K562 (cell line): ENCODE measurements around the gene ERBB4. TPM values are rescaled to one million over a fixed set of nuclear protein-coding genes. Genes with fewer than 3 reads are reported as not detected.

ENCODE experiments used
- ATAC-seq: fragments of 200-7000 bp; cut with Tn5 transposase; 3 replicates; pipeline ENCODE4 v1.9.1; 2020; ENCODE audit warnings: moderate library complexity
- BruUV-seq: library from RNA; stranded (reverse); fragments of 400-500 nt; replicated peaks from 2 replicates; lab custom pipeline; 2021; lab: Mats Ljungman, UMichigan
- CTCF ChIA-PET: fragments of 300-600 bp; formaldehyde crosslinking; extraction: SDS; loops from one replicate; lab custom pipeline; 2021; ENCODE audit warnings: low intra/inter-chr PET ratio; lab: Yijun Ruan, JAX
- POLR2A ChIA-PET: fragments of 300-600, 350-650 bp; sonication (Branson Sonifier 250); formaldehyde crosslinking; extraction: SDS; loops from one replicate; lab custom pipeline; 2021; ENCODE audit warnings: antibody characterized with exemption, inconsistent platforms; lab: Yijun Ruan, JAX
- DNase-seq, 4 experiments: peaks; one replicate each; pipeline versions ENCODE4 v3.0.0 to v3.0.0-alpha.2; 2011 to 2018; ENCODE audit warnings: low spot score in 3 of 4, mixed read lengths in 3 of 4; ENCODE audit errors: extremely low read depth in 1 of 4
- FAIRE-seq: peaks from 2 replicates; lab custom pipeline; 2011; peaks lifted over from hg19 to GRCh38; lab: Jason Lieb, UNC
- H2AFZ ChIP-seq: 2 replicates; pipeline ENCODE4 v1.6.0; 2011; ENCODE audit warnings: low read depth, low read length, control low read depth, inconsistent platforms
- H3K27ac ChIP-seq: fragments of 200-600 bp; 3 replicates; pipeline ENCODE4 v1.8.0; 2011; ENCODE audit warnings: low read depth, mild to moderate bottlenecking, control low read depth, inconsistent platforms, low read length, moderate library complexity, mixed read lengths; ENCODE audit errors: extremely low read depth
- H3K27me3 ChIP-seq, 2 experiments: fragments of 300-600 bp in 1 of 2; 2 replicates in 1 of 2; 3 replicates in 1 of 2; pipeline versions ENCODE4 v1.6.0 to v1.8.0; 2011; ENCODE audit warnings: inconsistent platforms in 2 of 2, low read length in 2 of 2, mild to moderate bottlenecking in 1 of 2, mixed read lengths in 1 of 2, moderate library complexity in 1 of 2; ENCODE audit not compliant: control insufficient read depth in 2 of 2, insufficient read depth in 2 of 2
- H3K36me3 ChIP-seq: fragments of 300-600 bp; 3 replicates; pipeline ENCODE4 v1.8.0; 2011; ENCODE audit warnings: mild to moderate bottlenecking, low read length, inconsistent platforms; ENCODE audit not compliant: control insufficient read depth, insufficient read depth
- H3K4me1 ChIP-seq, 2 experiments: fragments of 200-600 bp in 1 of 2; replicated peaks in 1 of 2; 2 replicates in 1 of 2; 3 replicates in 1 of 2; pipeline versions ENCODE4 v1.5.1 to v1.8.0; 2011; ENCODE audit warnings: inconsistent platforms in 2 of 2, low read length in 2 of 2, mild to moderate bottlenecking in 1 of 2, mixed read lengths in 1 of 2, moderate library complexity in 1 of 2; ENCODE audit not compliant: control insufficient read depth in 2 of 2, insufficient read depth in 2 of 2
- H3K4me2 ChIP-seq: 2 replicates; pipeline ENCODE4 v1.6.1; 2011; ENCODE audit warnings: low read length, control low read depth, inconsistent platforms, mixed read lengths; ENCODE audit not compliant: insufficient read depth
- H3K4me3 ChIP-seq: fragments of 200-600 bp; sonication (generic), shearing (Covaris generic); 2 replicates; pipeline ENCODE4 v1.5.1; 2016; ENCODE audit warnings: control low read depth, inconsistent platforms
- H3K79me2 ChIP-seq: fragments of 200-600 bp; 3 replicates; pipeline ENCODE4 v1.8.0; 2011; ENCODE audit warnings: low read length, inconsistent platforms; ENCODE audit not compliant: control insufficient read depth, insufficient read depth
- H3K9ac ChIP-seq, 2 experiments: 2 replicates each; pipeline versions ENCODE4 v1.6.0 to v1.6.1; 2011; ENCODE audit warnings: low read depth in 2 of 2, low read length in 2 of 2, control low read depth in 1 of 2, inconsistent platforms in 1 of 2, mild to moderate bottlenecking in 1 of 2, mixed read lengths in 1 of 2; ENCODE audit not compliant: insufficient read depth in 1 of 2
- H3K9me1 ChIP-seq: one replicate; pipeline ENCODE4 v1.6.0; 2011; ENCODE audit warnings: inconsistent platforms, mild to moderate bottlenecking, low read length, moderate library complexity; ENCODE audit not compliant: control insufficient read depth, insufficient read depth
- H3K9me3 ChIP-seq: replicated peaks from 2 replicates; pipeline ENCODE4 v1.5.1; 2011; ENCODE audit warnings: low read depth, low read length, inconsistent platforms; ENCODE audit not compliant: control insufficient read depth, insufficient read depth
- H4K20me1 ChIP-seq: replicated peaks from 2 replicates; pipeline ENCODE4 v1.6.1; 2011; ENCODE audit warnings: low read length, inconsistent platforms, mixed read lengths; ENCODE audit not compliant: control insufficient read depth, insufficient read depth
- ETS2 ChIP-seq: IDR thresholded peaks from 2 replicates; pipeline ENCODE4 v1.6.1; 2016; ENCODE audit warnings: borderline replicate concordance, missing genetic modification characterization, mild to moderate bottlenecking, moderate library complexity, missing compliant biosample characterization; ENCODE audit not compliant: poor library complexity, severe bottlenecking
- ZSCAN32 ChIP-seq: fragments of 450-650 bp; formaldehyde crosslinking; IDR thresholded peaks from 2 replicates; pipeline ENCODE4 v1.4.0; 2020; ENCODE audit warnings: mild to moderate bottlenecking, moderate library complexity
- WGBS: fragments of 100-300 bp; shearing (Covaris generic); methylation state at CpG from one replicate; pipeline ENCODE4 v1.1.6; 2016; ENCODE audit warnings: low coverage, mixed read lengths; ENCODE audit not compliant: insufficient coverage; ENCODE audit errors: missing lambda C conversion rate; 5-methylcytosine and 5-hydroxymethylcytosine counted together
- in situ Hi-C: fragments of 300-500 bp; cut with MboI; formaldehyde crosslinking; loops from 4 replicates; pipeline ENCODE4 v1.15.0; 2018; ENCODE audit warnings: inconsistent platforms, mixed read lengths
- intact Hi-C: fragments of 100-400 bp; cut with micrococcal nuclease; formaldehyde crosslinking; loops from 2 replicates; pipeline ENCODE4 v1.14.2; 2022
- polyA plus RNA-seq, 8 experiments: library from polyadenylated mRNA; depleted of rRNA in 4 of 8; stranded (reverse) in 5 of 8; unstranded in 3 of 8; fragments of >200 nt; fragmentation: Nextera tagmentation in 2 of 8; fragmentation: Illumina TruSeq in 1 of 8; extraction: Ambion mirVana in 2 of 8; extraction: Trizol in 1 of 8; gene quantifications; 2 replicates each; pipeline versions ENCODE4 v1.2.1 to v1.2.3, GENCODE V29; 2011 to 2014; ENCODE audit warnings: inconsistent platforms in 1 of 8, missing spikeins in 1 of 8
- total RNA-seq, 7 experiments: library from RNA; depleted of rRNA in 6 of 7; stranded (reverse); fragments of >200 nt in 6 of 7; fragmentation: Illumina TruSeq in 2 of 7; extraction: Trizol in 2 of 7; gene quantifications; 2 replicates each; pipeline versions ENCODE4 v1.2.1 to v1.2.3, GENCODE V29; 2011 to 2021; ENCODE audit warnings: low replicate concordance in 1 of 7
- TF ChIP-seq, protein P1 (sequence below): sonication (generic); formaldehyde crosslinking; IDR thresholded peaks from 2 replicates; pipeline ENCODE4 v1.4.0; 2020; ENCODE audit warnings: mild to moderate bottlenecking, missing genetic modification reagents
- TF ChIP-seq, protein P2 (sequence below): sonication (generic); formaldehyde crosslinking; IDR thresholded peaks from 2 replicates; pipeline ENCODE4 v1.8.1; 2023; ENCODE audit warnings: mild to moderate bottlenecking, missing genetic modification reagents

ERBB4 gene
- total and polyA plus RNA-seq, 9 of the 15 experiments (the other 6 are each of a cell fraction or from before 2014, with no cell fraction given), result not detected

DNA sequence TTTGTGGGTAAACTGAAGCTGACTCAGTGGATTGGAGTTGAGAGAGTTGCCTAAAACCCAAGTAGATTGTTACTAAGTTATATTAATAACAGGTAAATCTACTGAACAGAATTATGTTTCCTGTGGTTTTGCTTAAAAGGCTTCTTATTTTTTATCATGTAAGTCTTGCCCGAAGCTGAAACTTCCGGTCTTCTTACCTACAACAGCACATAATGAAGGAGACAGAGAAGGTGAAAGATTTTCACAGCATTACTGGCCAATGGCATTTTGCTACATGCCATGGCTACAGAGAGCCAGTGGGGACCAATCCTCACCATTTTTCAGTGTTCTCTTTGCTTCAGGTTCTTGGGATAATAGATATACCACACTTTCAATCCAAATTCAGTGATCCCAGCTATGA, 220.0 kb downstream of the ERBB4 start:
- DNase-seq (no peak), FAIRE-seq (no peak), ATAC-seq (no peak)
- Histone ChIP-seq H4K20me1 (no peaks in the 10 kb centered on the region), H2AFZ (no peak overlapping the region), H3K9ac (no peak overlapping the region), H3K27me3 (no peaks in the 10 kb centered on the region), H3K36me3 (no peaks in the 10 kb centered on the region), H3K4me2 (no peak overlapping the region), H3K27ac (no peak overlapping the region), H3K79me2 (no peaks in the 10 kb centered on the region), H3K4me3 (no peak overlapping the region), H3K9me1 (no peaks in the 10 kb centered on the region), H3K9me3 (no peaks in the 10 kb centered on the region), H3K4me1 (no peaks in the 10 kb centered on the region)
- 0% methylated on average over 2 of the region's 2 CpGs for WGBS
- intact Hi-C loops, result no loop called here
- ChIA-PET POLR2A (no interaction called here), CTCF (no interaction called here)
- in situ Hi-C loops, result no loop called here
- no TSS peak for BruUV-seq
- no peak for TF ChIP-seq ZSCAN32 (CRISPR knock-in tag)
- TF ChIP-seq, protein P1, sequence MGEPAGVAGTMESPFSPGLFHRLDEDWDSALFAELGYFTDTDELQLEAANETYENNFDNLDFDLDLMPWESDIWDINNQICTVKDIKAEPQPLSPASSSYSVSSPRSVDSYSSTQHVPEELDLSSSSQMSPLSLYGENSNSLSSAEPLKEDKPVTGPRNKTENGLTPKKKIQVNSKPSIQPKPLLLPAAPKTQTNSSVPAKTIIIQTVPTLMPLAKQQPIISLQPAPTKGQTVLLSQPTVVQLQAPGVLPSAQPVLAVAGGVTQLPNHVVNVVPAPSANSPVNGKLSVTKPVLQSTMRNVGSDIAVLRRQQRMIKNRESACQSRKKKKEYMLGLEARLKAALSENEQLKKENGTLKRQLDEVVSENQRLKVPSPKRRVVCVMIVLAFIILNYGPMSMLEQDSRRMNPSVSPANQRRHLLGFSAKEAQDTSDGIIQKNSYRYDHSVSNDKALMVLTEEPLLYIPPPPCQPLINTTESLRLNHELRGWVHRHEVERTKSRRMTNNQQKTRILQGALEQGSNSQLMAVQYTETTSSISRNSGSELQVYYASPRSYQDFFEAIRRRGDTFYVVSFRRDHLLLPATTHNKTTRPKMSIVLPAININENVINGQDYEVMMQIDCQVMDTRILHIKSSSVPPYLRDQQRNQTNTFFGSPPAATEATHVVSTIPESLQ, result no peak
- TF ChIP-seq ETS2 (tag), result no peak

DNA sequence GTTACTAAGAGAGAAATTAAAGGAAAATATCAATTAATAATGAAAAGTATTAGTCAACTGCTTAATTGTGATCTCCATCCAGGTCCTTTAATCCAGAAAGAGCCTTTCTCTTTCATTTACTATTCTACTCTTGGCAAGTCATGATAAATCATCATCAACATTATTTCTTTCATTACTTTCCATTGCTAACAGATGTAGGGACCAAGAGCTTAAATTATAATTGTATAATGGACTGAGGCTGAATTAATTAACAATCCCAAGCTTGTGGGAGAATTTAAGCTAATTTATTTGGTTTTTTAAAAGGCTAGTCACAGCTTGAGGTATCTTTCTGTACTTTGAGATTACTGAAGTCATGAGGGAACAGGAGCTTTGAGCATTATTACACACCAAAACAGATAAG, 223.9 kb downstream of the ERBB4 start:
- H3K4me2 ChIP-seq, result no peak overlapping the region
- ATAC-seq (no peak), FAIRE-seq (no peak), DNase-seq (no peak)
- no peak overlapping the region for H2AFZ ChIP-seq
- in situ Hi-C loops (no loop called here), intact Hi-C loops (no loop called here)
- ChIA-PET POLR2A (no interaction called here), CTCF (no interaction called here)
- H3K9me1 ChIP-seq, result no peaks in the 10 kb centered on the region
- TF ChIP-seq, protein P2, sequence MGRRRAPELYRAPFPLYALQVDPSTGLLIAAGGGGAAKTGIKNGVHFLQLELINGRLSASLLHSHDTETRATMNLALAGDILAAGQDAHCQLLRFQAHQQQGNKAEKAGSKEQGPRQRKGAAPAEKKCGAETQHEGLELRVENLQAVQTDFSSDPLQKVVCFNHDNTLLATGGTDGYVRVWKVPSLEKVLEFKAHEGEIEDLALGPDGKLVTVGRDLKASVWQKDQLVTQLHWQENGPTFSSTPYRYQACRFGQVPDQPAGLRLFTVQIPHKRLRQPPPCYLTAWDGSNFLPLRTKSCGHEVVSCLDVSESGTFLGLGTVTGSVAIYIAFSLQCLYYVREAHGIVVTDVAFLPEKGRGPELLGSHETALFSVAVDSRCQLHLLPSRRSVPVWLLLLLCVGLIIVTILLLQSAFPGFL (CRISPR knock-in tag), result no peak
- no peaks in the 10 kb centered on the region for H4K20me1 ChIP-seq
- H3K36me3 ChIP-seq, result no peaks in the 10 kb centered on the region
- no peaks in the 10 kb centered on the region for H3K9me3 ChIP-seq
- H3K79me2 ChIP-seq, result no peaks in the 10 kb centered on the region
- no TSS peak for BruUV-seq
- no peak overlapping the region for H3K9ac ChIP-seq
- no peak overlapping the region for H3K4me3 ChIP-seq
- H3K4me1 ChIP-seq, result no peaks in the 10 kb centered on the region
- no peak overlapping the region for H3K27ac ChIP-seq
- no peaks in the 10 kb centered on the region for H3K27me3 ChIP-seq
